Ishikawa (cell line): Measurements from ENCODE around the gene DGKD.

Experiments used
- CEBPB ChIP-seq: IDR thresholded peaks from 2 replicates; pipeline ENCODE4 v1.6.1; 2012
- CREB1 ChIP-seq: IDR thresholded peaks from 2 replicates; pipeline ENCODE4 v1.6.1; 2012; ENCODE audit warnings: low read depth
- EGR1 ChIP-seq: IDR thresholded peaks from 2 replicates; pipeline ENCODE4 v1.6.1; 2012
- EP300 ChIP-seq: IDR thresholded peaks from 2 replicates; pipeline ENCODE4 v1.6.1; 2012; ENCODE audit warnings: borderline replicate concordance
- FOXM1 ChIP-seq: IDR thresholded peaks from 2 replicates; pipeline ENCODE4 v1.6.1; 2012; ENCODE audit warnings: low read depth, borderline replicate concordance
- MAX ChIP-seq: IDR thresholded peaks from 2 replicates; pipeline ENCODE4 v1.6.1; 2012
- NFIC ChIP-seq: IDR thresholded peaks from 2 replicates; pipeline ENCODE4 v1.6.1; 2012
- RAD21 ChIP-seq: IDR thresholded peaks from 2 replicates; pipeline ENCODE4 v1.6.1; 2012; ENCODE audit warnings: low read depth
- REST ChIP-seq: IDR thresholded peaks from 2 replicates; pipeline ENCODE4 v1.6.1; 2012; ENCODE audit warnings: low read depth, mild to moderate bottlenecking
- TAF1 ChIP-seq: IDR thresholded peaks from 2 replicates; pipeline ENCODE4 v1.6.1; 2012; ENCODE audit warnings: low read depth, mild to moderate bottlenecking
- TCF12 ChIP-seq: IDR thresholded peaks from 2 replicates; pipeline ENCODE4 v1.6.1; 2012; ENCODE audit warnings: low read depth
- TEAD4 ChIP-seq: IDR thresholded peaks from 2 replicates; pipeline ENCODE4 v1.6.1; 2012
- USF1 ChIP-seq: IDR thresholded peaks from 2 replicates; pipeline ENCODE4 v1.6.1; 2012
- YY1 ChIP-seq: IDR thresholded peaks from 2 replicates; pipeline ENCODE4 v1.6.1; 2012; ENCODE audit warnings: low read depth
- ZBTB7A ChIP-seq: IDR thresholded peaks from 2 replicates; pipeline ENCODE4 v1.6.1; 2012; ENCODE audit warnings: low read depth

Gene DGKD

GRCh38 chr2:233477548-233478433, 123.5 kb downstream of the DGKD start:
- TF ChIP-seq MAX (no peak), YY1 (no peak), TCF12 (no peak), EP300 (no peak), CREB1 (no peak), USF1 (no peak), RAD21 (no peak), TAF1 (no peak), TEAD4 (no peak), EGR1 (no peak), CEBPB (no peak), ZBTB7A (no peak), REST (no peak), FOXM1 (no peak), NFIC (no peak)

- TF ChIP-seq TAF1, result no peak
- TF ChIP-seq FOXM1, result no peak
- TF ChIP-seq YY1, result no peak
- no peak for TF ChIP-seq RAD21
- no peak for TF ChIP-seq MAX
- no peak for TF ChIP-seq TEAD4
- no peak for TF ChIP-seq EGR1
- no peak for TF ChIP-seq EP300
- TF ChIP-seq TCF12, result no peak
- TF ChIP-seq CREB1, result no peak
- TF ChIP-seq ZBTB7A, result no peak
- TF ChIP-seq NFIC, result no peak
- no peak for TF ChIP-seq USF1
- no peak for TF ChIP-seq CEBPB
- no peak for TF ChIP-seq REST
Measured at GRCh38 chr2:233479616-233480489, 125.6 kb downstream of the DGKD start.

- TF ChIP-seq CEBPB, result no peak
- TF ChIP-seq NFIC, result no peak
- no peak for TF ChIP-seq TCF12
- no peak for TF ChIP-seq RAD21
- TF ChIP-seq TAF1, result no peak
- no peak for TF ChIP-seq EGR1
Measured at GRCh38 chr2:233480490-233481202, 126.4 kb downstream of the DGKD start.

- no peak for TF ChIP-seq TCF12
- no peak for TF ChIP-seq ZBTB7A
- TF ChIP-seq EP300, result no peak
- TF ChIP-seq CEBPB, result no peak
- TF ChIP-seq RAD21, result no peak
- TF ChIP-seq YY1, result no peak
- no peak for TF ChIP-seq EGR1
Measured at GRCh38 chr2:233481368-233482142, 127.3 kb downstream of the DGKD start.
